HG03521 (cell line): ENCODE measurements around the gene DYNC2H1.

Source experiments
- ATAC-seq: cut with Tn5 transposase; IDR thresholded peaks from one replicate; pipeline ENCODE4 v1.9.1; 2021; ENCODE audit warnings: mild to moderate bottlenecking, moderate library complexity; ENCODE audit not compliant: unreplicated experiment

DYNC2H1 gene

DNA sequence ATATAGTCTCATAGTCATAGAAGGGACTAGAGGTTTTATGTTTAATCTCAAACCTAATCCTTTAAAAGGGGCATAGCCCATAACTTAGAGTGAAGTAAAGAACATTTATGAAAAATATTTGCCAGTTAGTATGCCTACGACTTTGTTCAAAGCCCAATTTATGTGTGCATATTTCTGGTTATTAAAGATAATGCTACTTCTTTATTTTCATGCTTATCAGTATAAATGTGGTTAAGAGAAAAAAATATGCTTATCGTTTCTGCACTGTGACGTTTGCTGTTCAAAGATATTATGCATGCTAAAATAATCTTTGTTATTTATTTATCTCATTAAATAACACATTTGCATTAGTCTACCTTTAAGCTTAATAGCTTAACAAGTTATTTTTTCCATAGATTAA, 343.9 kb downstream of the DYNC2H1 start:
- ATAC-seq: no peak

DNA sequence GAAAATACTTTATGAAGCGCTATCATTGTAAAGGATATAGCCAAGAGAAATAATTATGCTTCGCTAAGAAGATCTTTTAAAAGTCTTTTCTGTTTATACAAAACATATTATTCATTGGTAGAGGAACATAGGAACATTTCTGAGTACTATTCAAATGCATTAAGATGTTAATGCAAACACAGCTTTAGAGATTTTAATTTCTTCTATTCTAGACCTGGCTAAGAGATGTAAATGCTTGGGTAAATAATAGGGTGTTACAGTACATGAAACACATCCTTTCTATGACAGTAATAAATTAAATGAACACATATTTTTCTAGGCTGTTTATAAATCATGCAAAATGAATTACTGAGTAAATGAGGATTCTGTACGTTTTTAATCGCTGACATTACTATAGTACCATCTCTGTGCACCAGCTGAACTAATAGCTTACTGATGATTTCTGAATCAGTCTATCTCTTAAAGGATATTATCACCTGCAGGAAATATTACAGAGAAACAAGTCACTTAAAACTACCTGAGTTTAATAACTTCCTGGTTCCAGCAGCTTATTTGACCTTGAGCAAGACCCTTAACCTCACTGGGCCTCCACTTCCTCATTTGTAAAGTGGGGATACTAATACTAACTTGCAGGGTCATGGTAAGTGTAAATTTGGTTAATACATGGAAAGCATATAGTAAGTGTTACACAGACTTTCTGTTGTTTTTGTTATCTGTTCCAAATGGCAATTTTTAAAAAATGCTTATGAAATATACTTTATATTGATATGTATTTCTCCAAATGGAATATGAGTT, 344.9 kb downstream of the DYNC2H1 start:
- no peak for ATAC-seq

DNA sequence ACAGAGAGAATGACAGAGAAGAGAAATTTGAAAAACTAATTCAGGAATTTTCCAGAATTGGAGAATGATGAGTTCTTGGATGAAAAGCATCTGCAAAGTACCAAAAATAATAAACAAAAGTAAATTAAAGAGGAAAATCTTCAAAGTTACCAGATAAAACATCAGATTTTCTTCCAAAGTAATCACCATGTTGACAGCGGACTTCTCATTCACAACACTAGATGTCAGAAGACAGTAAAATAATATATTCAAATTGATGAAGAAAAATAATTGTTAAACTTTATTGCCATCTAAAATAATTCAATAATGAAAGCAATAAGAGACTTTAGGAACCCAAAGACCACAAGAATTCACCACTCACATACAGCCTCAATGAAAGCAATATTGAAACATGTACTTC, 355.2 kb downstream of the DYNC2H1 start:
- no peak for ATAC-seq

DNA sequence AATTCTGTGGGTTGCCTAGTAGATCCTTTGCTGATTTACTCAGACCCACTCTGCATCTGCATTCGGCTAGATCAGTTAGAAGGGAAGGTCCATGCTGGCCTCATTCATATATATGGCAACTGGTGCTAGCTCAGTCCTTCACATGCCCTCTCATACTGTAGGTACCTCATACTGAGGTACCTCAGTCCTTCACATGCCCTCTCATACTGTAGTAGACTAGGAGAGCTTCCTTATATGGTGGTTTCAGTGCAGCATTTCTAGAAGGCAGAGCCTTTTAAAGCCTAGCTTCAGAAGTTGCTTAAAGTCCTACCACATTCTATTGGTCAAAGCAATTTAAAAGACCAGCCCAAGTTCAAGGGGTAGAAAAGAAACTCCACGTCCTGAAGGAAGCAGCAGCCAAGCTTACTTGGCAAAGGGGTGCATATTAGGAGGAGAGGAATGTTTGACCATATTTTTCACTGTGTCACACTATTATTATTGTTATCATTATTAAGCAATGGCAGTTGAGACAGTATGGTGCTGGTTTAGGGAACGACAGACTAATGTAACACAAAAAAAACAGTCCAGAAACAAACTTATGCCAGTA, 356.4 kb downstream of the DYNC2H1 start:
- ATAC-seq: no peak

DNA sequence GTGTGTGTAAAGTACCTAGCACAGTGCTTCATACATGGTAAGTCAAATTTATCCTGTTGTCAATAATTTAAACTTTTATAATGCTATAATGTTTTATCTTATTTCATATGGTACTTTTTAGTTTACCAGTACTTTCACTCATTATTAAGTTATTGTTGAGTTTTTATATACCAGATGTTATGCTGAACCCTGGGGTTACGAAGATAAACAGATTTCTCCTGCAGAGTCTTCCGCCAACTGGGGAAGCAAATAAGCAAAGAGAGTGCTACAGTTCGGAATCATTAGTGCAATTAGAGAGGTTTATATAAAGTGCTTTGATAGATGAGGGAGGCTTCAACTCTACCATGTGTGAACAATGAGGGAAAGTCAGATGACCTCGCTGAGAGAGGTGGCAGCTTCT, 362.3 kb downstream of the DYNC2H1 start:
- no peak for ATAC-seq

DNA sequence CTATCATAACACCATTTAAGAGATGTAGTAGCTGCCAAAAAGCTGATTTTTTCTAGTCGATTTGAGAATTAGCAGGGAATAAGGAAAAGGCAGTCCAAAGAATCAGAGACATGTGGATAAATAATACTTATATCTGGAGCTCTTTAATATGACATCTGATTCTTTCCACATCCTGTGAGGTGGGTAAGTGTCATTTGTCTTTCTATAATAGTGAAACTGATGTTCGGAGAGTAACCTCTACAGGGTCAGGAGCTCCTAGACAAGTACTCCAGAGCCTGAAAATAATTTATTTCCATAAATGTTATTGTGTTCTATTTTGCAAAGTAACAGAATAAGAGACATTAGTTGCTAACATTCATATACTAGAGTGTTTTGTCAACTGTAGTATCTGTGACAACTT, 367.6 kb downstream of the DYNC2H1 start:
- ATAC-seq: no peak

DNA sequence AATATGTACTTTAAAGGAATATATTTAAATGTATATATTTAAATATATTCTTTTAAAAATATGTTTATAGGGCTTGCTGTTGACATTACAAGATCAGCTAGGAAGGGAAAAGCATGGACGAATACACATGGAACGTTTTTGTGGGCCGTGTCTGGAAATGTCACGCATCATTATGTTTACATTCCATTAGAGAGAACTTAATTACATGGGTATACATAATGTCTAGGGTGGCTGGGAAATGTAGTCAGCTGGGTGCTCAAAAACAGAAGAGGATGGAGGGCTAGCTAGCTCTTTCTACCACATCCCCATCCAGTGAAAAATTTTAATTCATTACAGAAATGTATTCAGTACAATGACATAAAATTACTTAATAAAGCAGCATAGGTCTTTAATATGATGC, 371.2 kb downstream of the DYNC2H1 start:
- no peak for ATAC-seq

DNA sequence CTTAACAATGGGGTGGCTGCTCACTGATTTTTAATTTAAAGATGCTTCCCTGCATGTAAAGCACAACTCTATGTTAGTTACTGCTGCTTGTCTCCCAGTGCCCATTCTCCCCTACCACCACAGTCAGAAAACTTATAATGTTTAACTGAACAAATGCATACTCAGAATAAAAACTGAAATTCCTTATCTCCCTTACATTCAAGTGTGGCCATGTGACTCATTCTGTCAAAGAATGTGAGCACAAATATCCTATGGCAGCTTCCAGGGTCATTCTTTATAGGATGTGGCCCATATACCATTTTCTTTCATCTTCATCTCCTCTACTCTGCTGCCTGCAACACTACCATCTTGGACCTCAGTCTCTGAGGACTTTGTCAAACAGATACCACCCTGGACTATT, 374.8 kb downstream of the DYNC2H1 start:
- ATAC-seq: no peak

DNA sequence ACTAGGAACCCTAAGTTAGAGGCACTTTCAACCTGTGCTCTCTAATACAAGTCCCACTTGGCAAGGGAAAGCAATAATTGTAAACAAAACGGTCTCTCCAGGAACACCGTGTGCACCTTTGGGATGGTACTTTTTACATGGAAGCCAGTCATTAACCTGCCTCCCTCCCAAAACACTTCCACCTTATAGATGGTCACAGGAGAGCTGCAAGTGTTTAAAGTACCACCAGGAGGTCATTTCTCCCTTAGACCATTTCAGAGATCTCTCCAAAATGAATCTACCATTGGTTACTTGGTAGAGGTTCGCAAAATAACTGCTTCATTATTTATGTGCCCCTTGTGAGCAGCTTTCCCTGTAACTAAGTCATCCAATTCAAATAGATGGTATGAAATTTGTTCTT, 375.3 kb downstream of the DYNC2H1 start:
- no peak for ATAC-seq

DNA sequence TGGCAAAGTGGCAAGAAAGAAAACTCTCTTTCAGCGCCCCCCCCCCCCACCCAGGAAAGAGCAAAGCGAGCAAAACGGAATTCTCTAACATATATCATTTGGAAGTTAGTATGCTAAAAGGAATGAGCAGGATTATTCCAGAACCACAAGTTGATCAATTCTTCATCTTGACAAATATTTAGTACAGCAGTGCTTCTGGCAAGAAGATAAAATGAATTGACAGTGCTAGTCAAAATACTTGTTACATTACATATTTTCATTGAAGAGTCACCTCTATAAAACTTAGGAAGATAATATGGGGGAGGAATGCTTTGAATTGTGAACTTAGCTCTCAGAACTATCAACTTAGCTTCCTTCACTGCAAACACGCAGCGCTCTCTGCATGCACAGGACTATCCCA, 377.4 kb downstream of the DYNC2H1 start:
- ATAC-seq: no peak

DNA sequence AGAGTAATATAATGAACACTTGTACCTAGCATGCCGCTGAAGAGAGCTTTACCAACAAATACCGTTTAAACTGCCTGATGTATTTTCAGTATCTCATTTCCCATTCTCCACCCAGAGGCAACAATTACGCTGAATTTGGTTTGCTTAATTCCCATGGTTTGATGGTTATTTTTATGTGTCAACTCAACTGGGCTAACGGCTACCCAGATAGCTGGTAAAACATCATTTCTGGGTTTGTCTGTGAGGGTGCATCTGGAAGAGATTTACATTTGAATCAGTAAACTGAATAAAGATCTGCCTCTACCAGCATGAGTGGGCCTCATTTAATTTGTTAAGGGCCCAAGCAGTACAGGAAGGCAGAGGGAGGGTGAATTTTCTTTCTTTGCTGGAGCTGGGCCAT, 377.9 kb downstream of the DYNC2H1 start:
- no peak for ATAC-seq

DNA sequence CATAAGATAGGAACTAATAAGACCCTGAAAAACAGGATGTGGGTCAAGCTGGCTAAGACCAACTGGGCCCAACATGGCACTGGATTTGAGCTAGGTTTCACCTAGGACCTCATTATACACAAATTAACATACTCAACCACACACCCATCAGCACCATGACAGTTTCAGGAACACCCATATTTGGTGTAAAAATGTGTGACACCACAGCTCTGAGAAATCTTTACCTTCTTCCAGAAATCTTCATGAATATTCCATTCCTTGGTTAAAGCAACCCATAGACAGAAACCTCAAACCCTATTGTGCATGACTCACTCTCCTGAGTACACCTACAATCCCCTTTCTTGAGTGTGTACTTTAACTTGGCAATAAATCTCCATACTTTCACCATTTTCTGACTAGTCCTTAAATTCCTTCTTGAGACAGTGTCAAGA, 378.8 kb downstream of the DYNC2H1 start:
- ATAC-seq: no peak

DNA sequence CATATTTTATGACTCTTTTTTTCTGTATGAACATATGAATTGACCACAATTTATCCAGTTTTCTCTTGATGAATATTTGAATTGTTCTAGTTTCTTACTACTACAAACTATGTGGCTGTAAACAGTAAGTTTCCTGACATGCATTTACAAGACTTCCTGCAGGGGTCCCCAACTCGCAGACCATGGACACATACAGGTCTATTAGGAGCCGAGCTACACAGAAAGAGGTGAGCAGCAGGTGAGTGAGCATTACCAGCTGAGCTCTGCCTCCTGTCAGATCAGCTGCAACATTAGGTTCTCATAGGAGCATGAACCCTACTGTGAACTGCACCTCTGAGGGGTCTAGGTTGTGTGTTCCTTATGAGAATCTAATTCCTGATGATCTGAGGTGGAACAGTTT, 379.4 kb downstream of the DYNC2H1 start:
- ATAC-seq: no peak

DNA sequence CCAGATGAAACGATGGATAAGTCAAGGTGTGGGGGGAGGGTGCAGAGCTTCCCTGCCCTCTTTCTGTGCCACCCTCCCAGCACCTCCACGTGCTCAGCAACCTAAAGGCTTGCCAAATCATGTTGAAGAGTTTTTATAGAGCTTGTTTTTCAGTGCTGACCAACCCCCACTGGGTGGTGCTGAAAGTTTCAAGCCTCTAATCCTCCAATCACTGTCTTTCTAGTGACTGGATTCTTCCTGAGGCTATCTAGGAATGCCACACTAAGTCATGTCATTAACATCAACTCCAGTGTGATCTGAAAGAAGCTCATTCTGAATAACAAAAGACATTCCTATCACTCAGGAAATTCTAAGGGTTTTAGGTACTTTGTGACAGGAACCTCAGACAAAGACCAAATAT, 382.6 kb downstream of the DYNC2H1 start:
- ATAC-seq: no peak

DNA sequence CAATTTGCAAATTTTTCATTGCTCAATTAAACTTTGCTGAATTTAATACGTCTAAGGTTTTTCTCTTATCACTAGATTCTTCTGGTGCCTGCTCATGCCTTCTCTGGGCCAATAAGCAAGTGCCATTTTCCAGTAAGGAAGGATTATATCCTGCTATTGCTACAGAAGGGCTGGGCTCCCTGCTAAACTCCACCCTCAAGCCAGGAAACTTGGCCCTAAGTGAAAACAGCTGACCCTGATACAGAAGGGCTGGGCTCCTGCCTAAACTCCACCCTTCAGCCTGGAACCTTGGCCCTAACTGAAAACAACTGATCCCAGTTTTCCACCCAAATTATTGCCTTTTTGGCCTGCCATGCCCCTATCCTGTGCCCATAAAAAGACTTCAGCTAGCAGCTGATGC, 385.3 kb downstream of the DYNC2H1 start:
- ATAC-seq: no peak

DNA sequence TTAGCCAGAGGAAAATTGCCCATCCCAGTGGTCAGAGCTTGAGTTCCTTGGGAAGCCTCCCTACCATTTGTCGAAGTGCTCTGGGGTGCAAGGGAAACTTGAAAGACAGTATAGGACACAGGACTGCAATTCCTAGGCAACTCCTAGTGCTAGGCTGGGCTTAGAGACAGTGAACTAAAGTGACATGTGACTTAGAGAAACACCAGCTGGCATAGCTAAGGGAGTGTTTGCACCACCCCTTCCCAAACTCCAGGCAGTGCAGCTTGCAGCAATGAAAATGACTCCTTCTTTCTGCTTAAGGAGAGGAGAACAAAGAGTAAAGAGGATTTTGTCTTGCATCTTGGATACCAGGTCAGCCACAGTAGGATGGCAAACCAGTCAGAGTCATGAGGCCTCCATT, 388.0 kb downstream of the DYNC2H1 start:
- no peak for ATAC-seq

DNA sequence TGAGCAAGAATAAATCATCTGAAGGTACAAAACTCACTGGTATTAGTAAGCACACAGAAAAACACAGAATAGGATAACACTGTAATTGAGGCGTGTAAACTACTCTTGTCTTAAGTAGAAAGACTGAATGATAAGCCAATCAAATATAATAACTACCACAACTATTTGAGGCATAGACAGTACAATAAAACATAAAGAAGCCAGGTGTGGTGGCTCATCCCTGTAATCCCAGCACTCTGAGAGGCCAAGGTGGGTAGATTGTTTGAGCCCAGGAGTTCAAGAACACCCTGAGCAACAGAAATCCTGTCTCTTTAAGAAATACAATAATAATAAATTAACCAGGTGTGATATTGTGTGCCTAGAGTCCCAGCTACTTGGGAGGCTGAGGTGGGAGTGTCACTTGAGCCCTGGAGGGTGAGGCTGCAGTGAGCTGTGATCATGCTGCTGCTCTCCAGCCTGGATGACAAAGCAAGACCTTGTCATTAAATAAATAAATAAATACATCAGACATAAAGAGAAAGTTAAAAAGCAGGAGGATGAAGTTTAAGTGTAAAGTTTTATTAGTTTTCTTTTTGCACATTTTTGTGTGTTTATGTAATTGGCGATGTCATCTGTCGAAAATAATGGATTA, 390.6 kb downstream of the DYNC2H1 start:
- no peak for ATAC-seq

DNA sequence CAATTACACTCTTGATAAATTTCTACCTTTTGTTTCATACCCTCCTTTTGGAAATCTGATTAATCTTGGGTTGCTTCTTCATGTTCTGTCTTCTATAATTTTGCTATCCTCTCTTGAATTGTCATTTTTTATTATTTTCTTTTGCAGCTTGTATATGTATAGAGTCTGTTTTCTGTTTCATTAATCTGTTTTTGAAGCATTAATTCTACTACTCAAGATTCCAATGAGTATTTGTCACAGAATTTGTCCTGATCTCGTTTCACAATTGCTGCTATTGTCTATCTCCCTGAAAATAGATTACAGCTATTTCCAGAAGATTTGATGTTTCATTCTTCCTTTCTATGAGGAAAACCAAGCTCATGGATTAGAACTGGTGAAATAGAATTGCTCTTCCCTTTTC, 406.1 kb downstream of the DYNC2H1 start:
- no peak for ATAC-seq

DNA sequence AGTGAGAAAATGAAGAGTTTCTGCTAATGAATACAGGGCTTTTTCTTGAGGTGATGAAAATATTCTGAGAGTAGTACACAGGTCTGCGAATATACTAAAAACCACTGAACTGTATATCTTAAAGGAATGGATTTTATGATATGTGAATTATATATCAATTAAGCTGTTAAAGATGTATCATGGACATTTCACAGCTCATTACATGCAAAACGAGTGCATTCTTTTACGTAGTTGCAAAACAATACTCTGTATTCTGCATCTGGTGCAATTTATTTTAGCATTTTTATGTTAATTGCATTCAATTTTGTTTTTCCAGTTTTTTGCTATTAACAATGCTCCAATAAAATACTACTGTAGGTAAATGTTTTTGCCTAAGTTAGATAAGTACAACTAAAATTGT, 411.6 kb downstream of the DYNC2H1 start:
- no peak for ATAC-seq

DNA sequence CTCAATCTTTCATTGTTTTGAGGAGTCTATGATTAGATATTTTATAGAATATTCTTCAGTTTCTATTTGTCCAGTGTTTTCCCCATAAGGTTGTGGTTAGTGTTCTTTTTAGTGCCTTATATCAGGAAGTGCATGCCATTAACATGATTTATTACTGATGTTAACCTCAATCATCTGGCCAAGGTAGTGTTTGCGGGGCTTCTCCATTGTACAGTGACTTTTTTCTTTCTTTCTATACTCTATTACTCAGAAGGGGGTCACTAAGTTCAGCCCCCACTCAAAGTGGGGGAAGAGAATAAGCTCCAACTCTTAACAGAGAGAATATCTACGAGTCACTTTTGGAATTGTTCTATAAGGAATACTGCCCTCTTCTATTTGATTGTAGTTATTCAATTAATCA, 415.8 kb downstream of the DYNC2H1 start:
- no peak for ATAC-seq

DNA sequence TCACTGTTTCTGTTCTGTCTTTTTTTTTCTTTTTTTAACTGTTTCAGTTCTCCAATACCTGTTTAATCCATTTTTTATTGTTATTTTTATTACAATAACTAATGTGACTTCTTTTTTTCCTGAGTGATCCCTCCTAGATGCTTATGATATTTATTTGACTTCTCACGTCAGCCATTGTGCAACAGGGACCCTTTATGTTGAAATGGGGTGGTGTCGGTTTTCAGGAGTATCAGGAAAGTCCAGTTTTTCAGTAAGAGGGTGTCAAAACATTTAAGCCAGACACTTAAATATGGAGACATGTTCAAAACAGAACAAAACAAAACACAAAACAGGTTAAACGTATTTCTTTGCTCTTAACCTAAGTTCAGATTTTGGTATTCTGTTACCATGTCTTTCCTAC, 418.8 kb downstream of the DYNC2H1 start:
- ATAC-seq: no peak

DNA sequence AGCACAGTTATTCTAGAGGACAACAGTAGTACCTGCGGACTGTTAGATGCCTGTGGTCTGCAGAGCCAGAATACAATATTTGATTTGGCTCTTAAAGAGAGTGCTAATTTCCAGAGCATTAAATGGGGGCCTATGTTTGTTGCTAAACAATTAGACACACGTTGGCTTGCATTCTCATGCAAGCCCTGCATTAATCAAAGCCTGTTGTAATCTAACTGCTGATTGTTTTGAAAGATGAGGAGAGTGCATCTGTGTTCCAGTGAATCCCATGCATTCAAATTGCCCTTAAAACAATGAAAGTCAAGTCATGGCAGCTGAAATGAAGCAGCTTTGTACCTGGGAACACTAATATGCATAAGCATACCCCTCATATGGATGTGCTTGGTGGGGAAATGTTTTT, 419.4 kb downstream of the DYNC2H1 start:
- no peak for ATAC-seq
